ENCODE measurements around the gene PPP1R27. TPM values are rescaled to one million over a fixed set of nuclear protein-coding genes. Genes with fewer than 3 reads are reported as not detected.

Gene PPP1R27
- total and polyA plus RNA-seq, 9 donors, result 0.22 TPM; not detected in 8

DNA sequence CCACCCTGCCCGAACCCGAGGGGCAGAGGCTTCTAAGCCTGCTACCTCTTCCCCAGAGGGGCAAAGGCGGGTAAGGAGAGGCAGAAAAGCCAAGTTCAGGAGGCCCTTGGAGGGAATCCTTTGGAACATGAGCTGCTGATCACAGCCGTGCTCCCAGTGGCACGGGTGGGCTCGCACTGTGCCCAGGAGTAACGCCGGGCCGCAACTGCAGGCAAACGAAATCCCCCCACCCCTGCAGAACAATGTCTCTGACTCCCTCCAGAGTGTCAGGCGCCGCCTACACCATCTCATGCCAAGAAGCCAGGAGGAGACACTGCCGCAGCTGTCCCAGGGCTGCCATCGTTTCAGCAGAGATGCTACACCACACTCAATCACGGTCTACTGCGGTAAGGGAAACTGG lies 16.6 kb upstream of the PPP1R27 start:
- Histone ChIP-seq H3K27me3 (no peaks in the 10 kb centered on the region), H3K4me1 (ENCODE audit: insufficient read depth) (no peaks in the 10 kb centered on the region), H3K36me3 (no peaks in the 10 kb centered on the region), H3K27ac (no peak overlapping the region), H3K9me3 (no peaks in the 10 kb centered on the region), H3K4me3 (no peak overlapping the region)
- DNase-seq, result no peak
- intact Hi-C loops (cut with DNase I), result no loop called here
- TF ChIP-seq POLR2A (IDR thresholded peaks at IDR 0.05) (no peak), EP300 (IDR thresholded peaks at IDR 0.05) (no peak)
- TF ChIP-seq, protein P1, sequence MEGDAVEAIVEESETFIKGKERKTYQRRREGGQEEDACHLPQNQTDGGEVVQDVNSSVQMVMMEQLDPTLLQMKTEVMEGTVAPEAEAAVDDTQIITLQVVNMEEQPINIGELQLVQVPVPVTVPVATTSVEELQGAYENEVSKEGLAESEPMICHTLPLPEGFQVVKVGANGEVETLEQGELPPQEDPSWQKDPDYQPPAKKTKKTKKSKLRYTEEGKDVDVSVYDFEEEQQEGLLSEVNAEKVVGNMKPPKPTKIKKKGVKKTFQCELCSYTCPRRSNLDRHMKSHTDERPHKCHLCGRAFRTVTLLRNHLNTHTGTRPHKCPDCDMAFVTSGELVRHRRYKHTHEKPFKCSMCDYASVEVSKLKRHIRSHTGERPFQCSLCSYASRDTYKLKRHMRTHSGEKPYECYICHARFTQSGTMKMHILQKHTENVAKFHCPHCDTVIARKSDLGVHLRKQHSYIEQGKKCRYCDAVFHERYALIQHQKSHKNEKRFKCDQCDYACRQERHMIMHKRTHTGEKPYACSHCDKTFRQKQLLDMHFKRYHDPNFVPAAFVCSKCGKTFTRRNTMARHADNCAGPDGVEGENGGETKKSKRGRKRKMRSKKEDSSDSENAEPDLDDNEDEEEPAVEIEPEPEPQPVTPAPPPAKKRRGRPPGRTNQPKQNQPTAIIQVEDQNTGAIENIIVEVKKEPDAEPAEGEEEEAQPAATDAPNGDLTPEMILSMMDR (IDR thresholded peaks at IDR 0.05), result no peak
- 90 to 94% (median 93%) methylated on average over 16 of the region's 16 CpGs for WGBS, 3 donors

DNA sequence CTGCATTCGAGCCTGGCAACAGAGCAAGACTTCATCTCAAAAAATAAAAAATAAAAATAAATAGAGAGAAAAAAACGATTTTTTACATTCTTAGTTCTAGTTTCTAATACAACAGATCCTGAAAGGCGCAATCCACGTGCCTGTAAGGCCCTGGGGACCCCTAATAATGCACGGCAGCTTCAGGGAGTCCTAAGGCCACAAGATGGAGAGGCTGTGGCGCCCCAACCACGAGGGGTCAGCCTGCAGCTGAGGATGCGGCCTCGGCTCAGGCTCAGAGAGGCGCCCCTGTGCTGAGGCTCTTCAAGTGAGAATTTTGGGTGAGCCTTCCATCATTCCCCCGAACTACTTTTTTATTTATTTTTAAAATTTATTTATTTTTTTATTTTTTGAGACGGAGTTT lies 14.6 kb upstream of the PPP1R27 start:
- Histone ChIP-seq H3K9me3 (no peaks in the 10 kb centered on the region), H3K36me3 (no peaks in the 10 kb centered on the region), H3K27ac (no peak overlapping the region), H3K27me3 (no peaks in the 10 kb centered on the region), H3K4me3 (no peak overlapping the region), H3K4me1 (ENCODE audit: insufficient read depth) (no peaks in the 10 kb centered on the region)
- WGBS, 3 donors, result 90 to 93% (median 92%) methylated on average over 12 of the region's 12 CpGs
- intact Hi-C loops (cut with DNase I), result no loop called here
- TF ChIP-seq EP300 (IDR thresholded peaks at IDR 0.05) (no peak), POLR2A (IDR thresholded peaks at IDR 0.05) (no peak)
- TF ChIP-seq, protein P1 (IDR thresholded peaks at IDR 0.05), result no peak
- no peak for DNase-seq

DNA sequence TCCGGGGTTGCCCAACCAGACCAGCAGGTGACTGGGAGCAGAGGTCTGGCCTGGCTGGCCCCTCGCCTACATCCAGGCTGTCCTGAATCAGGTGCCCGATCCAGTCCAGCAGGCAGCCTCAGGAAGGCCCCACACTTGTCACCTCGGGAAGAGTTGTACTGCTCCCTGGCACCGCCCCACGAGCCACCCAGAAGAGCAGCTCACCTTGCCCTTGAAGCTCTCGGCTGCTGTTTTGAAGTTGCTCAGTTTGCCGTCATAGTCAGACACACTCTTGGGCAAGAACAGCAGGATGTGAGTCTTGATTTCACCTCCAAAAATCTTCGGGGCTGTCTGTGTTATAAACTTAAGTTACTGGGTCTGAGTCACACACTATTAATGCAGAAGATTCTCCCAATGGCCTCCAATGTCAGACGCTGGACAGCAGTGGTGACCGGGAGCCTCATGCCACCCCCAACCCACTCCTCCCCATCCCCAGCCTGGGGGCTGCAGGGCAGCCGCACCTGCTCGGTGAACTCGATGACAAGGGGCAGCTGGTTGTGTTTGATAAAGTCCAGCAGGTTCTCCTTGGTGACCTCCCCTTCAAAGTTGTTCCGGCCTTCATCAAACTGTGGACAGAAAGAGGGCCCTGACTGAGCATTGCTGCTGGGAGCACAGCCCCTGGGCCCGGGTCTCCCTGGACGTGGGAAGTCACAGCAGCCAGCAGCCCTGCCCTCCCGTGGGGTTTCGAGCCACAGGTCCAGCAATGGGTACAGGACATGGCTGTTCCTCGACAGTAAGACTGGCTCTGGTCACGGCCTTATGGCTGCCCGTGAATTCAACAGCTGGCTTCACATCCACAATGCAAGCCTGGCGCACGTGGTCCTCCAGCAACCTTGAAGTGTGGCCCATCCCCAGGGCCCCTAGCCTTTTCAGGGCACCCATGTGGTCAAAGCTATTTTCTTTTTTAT lies 12.2 kb upstream of the PPP1R27 start:
- 81 to 88% (median 83%) methylated on average over 24 of the region's 24 CpGs for WGBS, 3 donors
- Histone ChIP-seq H3K4me1 (ENCODE audit: insufficient read depth) (no peaks in the 10 kb centered on the region), H3K27ac (no peak overlapping the region), H3K4me3 (no peak overlapping the region), H3K27me3 (no peaks in the 10 kb centered on the region), H3K9me3 (no peaks in the 10 kb centered on the region), H3K36me3 (no peaks in the 10 kb centered on the region)
- no peak for TF ChIP-seq POLR2A (IDR thresholded peaks at IDR 0.05)
- no peak for TF ChIP-seq EP300 (IDR thresholded peaks at IDR 0.05)
- TF ChIP-seq, protein P1 (IDR thresholded peaks at IDR 0.05), result no peak
- no peak for DNase-seq
- intact Hi-C loops (cut with DNase I), result no loop called here

DNA sequence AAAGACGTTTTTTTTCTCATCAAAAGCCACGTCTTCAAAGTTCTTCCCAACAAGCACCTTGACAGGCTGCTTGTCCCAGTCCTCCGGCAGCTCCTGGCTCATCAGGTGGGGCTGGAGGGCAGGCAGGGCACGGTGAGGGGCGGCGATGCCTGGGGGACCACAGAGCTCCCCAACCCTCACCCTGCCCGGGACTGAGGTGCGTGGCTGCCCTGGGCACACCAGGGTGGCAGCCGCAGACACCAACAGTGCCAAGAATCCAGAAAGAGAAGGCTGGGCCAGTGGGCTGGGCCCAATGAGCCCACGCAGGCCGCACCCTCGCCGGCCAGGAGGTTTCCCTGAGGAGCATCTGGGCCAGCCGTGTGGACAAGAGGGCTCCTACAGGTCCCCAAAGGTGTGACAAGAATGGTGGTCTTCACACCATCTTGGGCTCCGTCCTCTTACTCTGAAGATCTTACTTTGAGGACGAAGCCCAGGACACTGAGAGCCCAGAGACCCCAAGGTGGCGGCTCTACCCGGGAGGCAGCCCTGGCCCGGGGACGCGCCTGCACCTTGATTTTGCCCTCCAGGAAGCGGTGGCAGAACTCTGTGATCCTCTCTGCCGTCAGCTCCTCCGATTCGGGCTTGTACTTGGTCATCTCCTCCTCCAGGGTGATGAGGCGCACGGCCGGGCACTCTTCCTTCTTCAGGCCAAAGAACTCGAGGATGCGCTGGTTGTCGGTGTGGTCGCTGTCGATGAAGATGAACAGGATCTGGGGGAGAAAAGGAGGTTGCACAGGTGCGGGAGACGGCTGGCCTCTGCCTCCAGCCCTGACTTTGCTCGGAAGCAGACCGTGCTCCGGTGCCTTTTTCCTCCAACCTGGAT lies 11.3 kb upstream of the PPP1R27 start:
- Histone ChIP-seq H3K27me3 (no peaks in the 10 kb centered on the region), H3K9me3 (no peaks in the 10 kb centered on the region), H3K4me1 (ENCODE audit: insufficient read depth) (peaks cover 5% of the 10 kb centered on the region), H3K27ac (no peak overlapping the region), H3K4me3 (no peak overlapping the region), H3K36me3 (no peaks in the 10 kb centered on the region)
- TF ChIP-seq, protein P1 (IDR thresholded peaks at IDR 0.05), result no peak
- TF ChIP-seq POLR2A (IDR thresholded peaks at IDR 0.05) (no peak), EP300 (IDR thresholded peaks at IDR 0.05) (no peak)
- intact Hi-C loops (cut with DNase I), result no loop called here
- DNase-seq, result no peak
- 90 to 91% (median 91%) methylated on average over 38 of the region's 38 CpGs for WGBS, 3 donors

Measured in ovary (tissue), 9 donors.